ENCODE results near the gene OGDH. TPM values are rescaled to one million over a fixed set of nuclear protein-coding genes. Genes with fewer than 3 reads are reported as not detected.

Gene OGDH
- total and polyA plus RNA-seq, 2 of the 4 experiments (the other 2 are of a cell fraction), result 47.4 to 56.5 TPM

- CTCF ChIA-PET, result no interaction called here
- Histone ChIP-seq H3K18ac (ENCODE audit: low read depth, low read length) (no peak overlapping the region), H4K8ac (ENCODE audit: low read depth in 2 of 2, low read length in 2 of 2) (no peak overlapping the region), H3K4me1 (ENCODE audit: control insufficient read depth, insufficient read depth, low read length) (no peaks in the 10 kb centered on the region), H2BK120ac (ENCODE audit: low read depth, low read length) (no peak overlapping the region), H3K4me3 (ENCODE audit: insufficient read depth, low read depth, low read length) (no peak overlapping the region), H3K23ac (ENCODE audit: low read depth, low read length) (no peak overlapping the region), H4K20me1 (ENCODE audit: insufficient read depth, low read length) (no peaks in the 10 kb centered on the region), H3K27me3 (ENCODE audit: control insufficient read depth, insufficient read depth, low read length) (no peaks in the 10 kb centered on the region), H4K5ac (ENCODE audit: low read depth, low read length) (no peak overlapping the region), H3K9ac (ENCODE audit: low read depth, low read length) (no peak overlapping the region), H2AK5ac (ENCODE audit: low read depth, low read length) (no peak overlapping the region), H4K91ac (ENCODE audit: insufficient read depth, low read depth, low read length) (no peak overlapping the region), H2BK15ac (ENCODE audit: low read depth, low read length) (no peak overlapping the region), H2BK5ac (ENCODE audit: low read depth, low read length, poor library complexity, severe bottlenecking) (no peak overlapping the region), H3K4ac (ENCODE audit: low read depth, low read length) (no peak overlapping the region), H3K9me3 (ENCODE audit: control insufficient read depth, insufficient read depth, low read length) (no peaks in the 10 kb centered on the region; the same call in 1 of the 2 replicates), H2AFZ (replicated peaks; ENCODE audit: low read length, poor library complexity) (no peak overlapping the region), H3K14ac (replicated peaks; ENCODE audit: low read depth, low read length) (no peak overlapping the region), H2AK9ac (replicated peaks; ENCODE audit: low read depth, low read length, poor library complexity) (no peak overlapping the region), H3K27ac (ENCODE audit: insufficient read depth, low read length) (no peak overlapping the region), H3K9me1 (ENCODE audit: insufficient read depth, low read length) (peaks cover 13% of the 10 kb centered on the region), H3K79me1 (ENCODE audit: low read depth in 1 of 2, low read length in 2 of 2) (peaks cover 13 to 21% of the 10 kb centered on the region in 2 experiments; a peak in 3 of 4 replicates), H2BK20ac (ENCODE audit: low read depth, low read length) (no peak overlapping the region), H3K56ac (ENCODE audit: extremely low read depth, insufficient read depth, low read length) (no peak overlapping the region), H3K36me3 (ENCODE audit: control insufficient read depth, insufficient read depth, low read length) (peaks cover 6% of the 10 kb centered on the region), H3K4me2 (ENCODE audit: low read depth, low read length) (no peak overlapping the region)
- WGBS, 2 experiments (ENCODE audit: extremely low coverage in 2 of 2, insufficient read length in 1 of 2), result no CpG with 5 or more reads among the region's 6 CpGs
- no peak for TF ChIP-seq CEBPB (IDR thresholded peaks at IDR 0.05; ENCODE audit: low read depth, low read length)
- TF ChIP-seq RAD21 (IDR thresholded peaks at IDR 0.05; ENCODE audit: low read length), result no peak
- no peak for TF ChIP-seq ELK1 (IDR thresholded peaks at IDR 0.05; ENCODE audit: borderline replicate concordance, low read depth, low read length)
- TF ChIP-seq RFX5 (IDR thresholded peaks at IDR 0.05; ENCODE audit: low read depth, low read length), result no peak
- no peak for TF ChIP-seq MAZ (IDR thresholded peaks at IDR 0.05; ENCODE audit: borderline replicate concordance, low read depth, low read length)
- no peak for TF ChIP-seq CHD1 (IDR thresholded peaks at IDR 0.05; ENCODE audit: low read depth, low read length)
- TF ChIP-seq BHLHE40 (IDR thresholded peaks at IDR 0.05; ENCODE audit: low read depth, low read length), result no peak
- TF ChIP-seq FOS (IDR thresholded peaks at IDR 0.05; ENCODE audit: low read depth, low read length), result no peak
- no peak for TF ChIP-seq RCOR1 (IDR thresholded peaks at IDR 0.05; ENCODE audit: insufficient replicate concordance, low read length)
- intact Hi-C loops (cut with micrococcal nuclease) (no loop called here), in situ Hi-C loops (cut with MboI; ENCODE audit: low sequenced_read_pairs) (no loop called here), dilution Hi-C loops (cut with HindIII; ENCODE audit: low sequenced_read_pairs, unreplicated experiment) (no loop called here)
- BruUV-seq (replicated peaks), result no TSS peak
- no peak for ATAC-seq (ENCODE audit: low read depth)
- POLR2A ChIA-PET (ENCODE audit: unreplicated experiment), result no interaction called here
- no peak for DNase-seq
These were observed 60.1 kb downstream of the OGDH start for GRCh38 chr7:44666566-44666965.

Data from IMR-90 (cell line).